ENCODE data around the gene RALGPS1.

GRCh38 chr9:127011772-127012171 is 97.2 kb downstream of the RALGPS1 start:
- TF ChIP-seq, protein P1, sequence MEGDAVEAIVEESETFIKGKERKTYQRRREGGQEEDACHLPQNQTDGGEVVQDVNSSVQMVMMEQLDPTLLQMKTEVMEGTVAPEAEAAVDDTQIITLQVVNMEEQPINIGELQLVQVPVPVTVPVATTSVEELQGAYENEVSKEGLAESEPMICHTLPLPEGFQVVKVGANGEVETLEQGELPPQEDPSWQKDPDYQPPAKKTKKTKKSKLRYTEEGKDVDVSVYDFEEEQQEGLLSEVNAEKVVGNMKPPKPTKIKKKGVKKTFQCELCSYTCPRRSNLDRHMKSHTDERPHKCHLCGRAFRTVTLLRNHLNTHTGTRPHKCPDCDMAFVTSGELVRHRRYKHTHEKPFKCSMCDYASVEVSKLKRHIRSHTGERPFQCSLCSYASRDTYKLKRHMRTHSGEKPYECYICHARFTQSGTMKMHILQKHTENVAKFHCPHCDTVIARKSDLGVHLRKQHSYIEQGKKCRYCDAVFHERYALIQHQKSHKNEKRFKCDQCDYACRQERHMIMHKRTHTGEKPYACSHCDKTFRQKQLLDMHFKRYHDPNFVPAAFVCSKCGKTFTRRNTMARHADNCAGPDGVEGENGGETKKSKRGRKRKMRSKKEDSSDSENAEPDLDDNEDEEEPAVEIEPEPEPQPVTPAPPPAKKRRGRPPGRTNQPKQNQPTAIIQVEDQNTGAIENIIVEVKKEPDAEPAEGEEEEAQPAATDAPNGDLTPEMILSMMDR (CRISPR knock-in tag; IDR thresholded peaks at IDR 0.05), result no peak
- TF ChIP-seq ZNF274 (CRISPR knock-in tag; IDR thresholded peaks at IDR 0.05), result no peak
- no peak for TF ChIP-seq ZNF567 (CRISPR knock-in tag; IDR thresholded peaks at IDR 0.05; ENCODE audit: borderline replicate concordance)
- TF ChIP-seq ZNF550 (CRISPR knock-in tag; IDR thresholded peaks at IDR 0.05; ENCODE audit: borderline replicate concordance), result no peak
- TF ChIP-seq ADNP (CRISPR knock-in tag; IDR thresholded peaks at IDR 0.05), result no peak
- TF ChIP-seq ELF1 (CRISPR knock-in tag; IDR thresholded peaks at IDR 0.05), result no peak
- no peak for TF ChIP-seq TCF7 (IDR thresholded peaks at IDR 0.05; ENCODE audit: low read depth)
- TF ChIP-seq PLSCR1 (CRISPR knock-in tag; IDR thresholded peaks at IDR 0.05; ENCODE audit: borderline replicate concordance), result no peak
- no peak for TF ChIP-seq BHLHE40 (IDR thresholded peaks at IDR 0.05; ENCODE audit: low read length)
- no peak for TF ChIP-seq POLR2AphosphoS5 (IDR thresholded peaks at IDR 0.05; ENCODE audit: low read depth, low read length)
- TF ChIP-seq LCORL (IDR thresholded peaks at IDR 0.05), result no peak
- TF ChIP-seq LCORL (CRISPR knock-in tag; IDR thresholded peaks at IDR 0.05), result no peak

All from HepG2 (cell line).